GM18861 (cell line): ENCODE data around the gene ZIC1.

Experiments
- ATAC-seq: cut with Tn5 transposase; IDR thresholded peaks from one replicate; pipeline ENCODE4 v1.9.1; 2021; ENCODE audit not compliant: unreplicated experiment

The ZIC1 gene

GRCh38 chr3:147380387-147380951, 28.7 kb upstream of the ZIC1 start:
- no peak for ATAC-seq

GRCh38 chr3:147380977-147381376, 28.2 kb upstream of the ZIC1 start:
- no peak for ATAC-seq

GRCh38 chr3:147381596-147381995, 27.6 kb upstream of the ZIC1 start:
- ATAC-seq, result no peak

DNA sequence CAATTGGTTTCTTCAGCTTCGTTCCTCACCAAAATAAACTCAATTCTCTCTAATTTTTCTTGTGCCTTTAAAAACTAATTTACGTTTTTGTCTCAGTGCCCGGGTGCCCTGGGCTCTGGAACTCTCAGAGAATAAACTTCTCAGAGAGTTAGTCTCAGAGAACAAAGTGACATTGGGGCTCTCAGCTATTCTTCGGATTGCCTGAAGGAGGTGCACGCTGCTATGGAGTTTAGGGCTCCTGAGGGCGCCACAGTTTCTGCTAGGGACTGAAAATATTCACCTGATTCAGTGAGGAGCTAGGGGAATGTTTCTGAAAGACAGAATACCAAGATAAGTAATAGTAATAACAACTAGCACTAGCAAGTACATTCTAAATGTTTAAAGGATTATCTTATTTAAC, 25.5 kb upstream of the ZIC1 start:
- ATAC-seq, result no peak

GRCh38 chr3:147384210-147385058, 24.7 kb upstream of the ZIC1 start:
- no peak for ATAC-seq

DNA sequence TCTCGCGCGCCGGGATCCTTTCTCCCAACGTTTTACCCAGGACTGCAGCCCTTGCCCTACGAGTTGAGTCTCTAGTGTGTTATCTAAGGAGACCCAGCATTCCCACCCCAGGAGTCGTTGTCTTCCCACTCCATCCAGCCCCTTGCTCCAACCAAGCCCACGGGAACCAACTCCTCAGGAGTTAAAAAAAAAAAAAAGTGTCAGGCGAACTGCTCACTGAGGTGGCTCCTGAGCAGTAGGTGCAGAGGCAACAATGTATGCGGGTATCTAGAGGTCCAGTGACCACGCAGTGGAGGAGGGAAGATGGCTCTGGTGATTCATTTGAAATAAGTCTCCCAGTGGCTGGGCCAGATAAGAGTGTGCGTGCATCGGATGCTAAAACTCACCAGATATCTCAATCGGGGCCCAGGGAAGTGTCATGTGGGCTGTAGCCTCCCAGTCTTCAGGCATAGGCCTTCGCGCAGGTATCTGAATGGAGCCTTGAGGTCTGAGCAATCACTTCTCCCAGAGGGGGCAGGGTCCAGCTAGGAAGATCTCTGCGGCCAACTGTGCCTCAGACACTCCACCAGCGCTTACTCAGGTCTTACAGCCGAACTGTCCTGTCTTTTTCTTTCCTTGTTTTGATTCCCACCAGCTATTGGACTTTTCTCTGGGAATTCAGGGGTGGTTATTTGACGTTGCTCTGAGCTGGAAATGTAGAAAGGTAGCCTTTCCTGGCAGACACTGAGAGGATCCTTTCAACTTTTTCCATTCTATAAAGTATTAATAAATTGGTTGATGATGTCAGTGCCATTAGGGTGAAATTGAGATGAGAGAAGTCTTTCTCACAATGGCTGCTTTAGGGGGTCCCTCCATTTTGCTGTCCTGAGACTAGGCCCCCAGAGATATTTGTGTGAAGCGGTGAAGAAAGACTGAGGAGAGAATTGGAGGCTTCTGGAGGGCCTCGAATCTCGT, 23.8 kb upstream of the ZIC1 start:
- ATAC-seq, result no peak

GRCh38 chr3:147387291-147387884, 21.8 kb upstream of the ZIC1 start:
- no peak for ATAC-seq

DNA sequence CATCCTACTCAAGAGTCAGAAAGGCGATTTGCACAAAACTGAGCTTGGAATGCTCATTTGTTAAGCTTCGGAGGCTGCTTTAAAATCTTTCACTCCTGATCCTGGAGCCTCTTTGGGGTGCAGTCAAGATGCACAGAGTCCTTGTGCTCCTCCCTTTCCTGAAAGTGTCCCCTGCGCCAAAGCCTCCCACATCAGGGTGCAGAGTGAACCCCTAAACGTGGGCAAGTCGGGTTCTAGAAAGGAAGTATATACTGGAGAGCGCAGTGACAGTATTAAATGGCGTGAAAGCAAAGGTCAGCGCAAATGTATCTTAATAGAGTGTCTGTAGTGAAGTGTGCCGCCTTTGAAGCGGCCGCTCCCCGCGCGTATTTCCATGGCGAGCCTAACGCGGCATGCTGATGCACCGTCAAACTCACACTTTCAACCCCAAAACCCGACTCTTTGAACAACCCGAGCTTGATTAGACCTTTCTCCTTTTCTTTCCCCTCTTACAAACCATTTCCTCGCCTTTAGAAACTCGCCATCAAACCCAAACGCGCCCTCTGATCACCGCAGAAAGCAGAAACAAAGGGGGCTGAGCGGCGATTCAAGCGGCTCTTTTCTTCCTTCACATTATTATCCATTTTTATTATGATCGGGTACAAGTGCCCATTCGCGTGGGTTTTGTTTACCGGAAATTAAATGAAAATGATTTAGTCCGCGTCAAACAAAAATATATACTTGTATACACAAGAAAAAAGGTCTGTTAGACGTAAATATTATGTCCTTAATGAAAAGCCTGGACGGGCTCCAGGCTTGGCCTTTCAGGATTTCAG, 21.1 kb upstream of the ZIC1 start:
- ATAC-seq, result no peak

DNA sequence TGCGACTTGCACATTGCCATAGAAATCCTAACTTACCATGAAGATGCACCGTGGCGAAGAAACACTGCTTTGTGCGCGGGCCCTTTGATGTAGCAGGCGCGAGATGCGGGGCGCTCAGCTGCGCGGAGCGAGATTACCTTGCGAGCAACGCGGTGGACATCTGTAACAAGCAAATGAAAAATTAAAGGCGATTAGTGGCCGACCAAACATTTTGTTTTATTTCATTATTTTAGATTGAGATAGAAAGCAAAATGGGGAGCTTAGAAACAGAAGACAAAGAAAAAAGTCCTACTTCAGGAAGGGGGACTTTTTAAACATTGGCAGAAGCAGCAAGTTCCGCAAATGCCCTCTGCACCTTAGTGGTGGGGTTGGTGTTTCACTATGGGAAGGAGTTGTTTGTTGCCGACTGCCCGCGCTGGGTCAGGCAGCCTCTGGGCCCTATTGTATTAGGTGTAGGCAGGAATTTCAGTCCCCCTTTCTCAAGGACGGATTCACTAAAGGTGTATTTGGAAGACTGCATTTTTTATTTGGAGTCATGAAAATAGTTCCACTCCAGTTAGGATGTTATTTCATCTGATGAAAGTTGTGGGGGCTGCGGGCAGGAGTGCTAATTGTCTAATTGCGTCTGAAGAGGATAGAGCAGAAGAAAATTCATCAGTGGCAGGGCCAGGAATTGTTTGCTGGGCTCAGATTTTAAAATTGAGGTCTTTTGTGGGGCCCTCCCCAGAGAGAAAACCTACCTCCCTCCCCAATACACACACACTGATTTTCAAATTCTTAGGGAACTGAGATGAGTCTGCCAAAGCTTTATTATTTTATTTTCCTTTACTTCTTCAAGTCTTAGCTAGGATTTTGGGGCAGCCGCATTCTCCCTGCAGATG, 20.2 kb upstream of the ZIC1 start:
- ATAC-seq, result no peak

GRCh38 chr3:147389717-147390116, 19.4 kb upstream of the ZIC1 start:
- ATAC-seq, result no peak

GRCh38 chr3:147390589-147391569, 18.3 kb upstream of the ZIC1 start:
- ATAC-seq, result no peak

- ATAC-seq, result no peak
Observed at GRCh38 chr3:147391781-147392624, 17.2 kb upstream of the ZIC1 start.

DNA sequence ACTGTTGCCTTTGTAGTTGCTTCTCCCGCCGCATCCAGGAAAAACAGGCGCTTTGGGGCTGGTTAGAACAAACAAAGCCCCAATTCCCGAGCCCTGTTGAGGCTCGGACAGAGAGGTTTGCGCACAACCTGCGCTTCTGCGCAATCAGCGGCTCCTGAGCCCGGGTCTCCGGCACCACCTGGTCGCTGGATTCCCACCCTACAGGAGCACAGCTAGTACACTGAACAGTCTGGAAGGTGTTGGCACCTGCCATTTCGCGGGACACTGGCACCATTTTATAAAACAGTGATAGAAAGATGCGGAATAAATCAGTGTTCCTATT, 16.6 kb upstream of the ZIC1 start:
- no peak for ATAC-seq

- ATAC-seq, result no peak
Observed at GRCh38 chr3:147393261-147393942, 15.8 kb upstream of the ZIC1 start.

GRCh38 chr3:147393943-147394883, 15.0 kb upstream of the ZIC1 start:
- ATAC-seq, result no peak

DNA sequence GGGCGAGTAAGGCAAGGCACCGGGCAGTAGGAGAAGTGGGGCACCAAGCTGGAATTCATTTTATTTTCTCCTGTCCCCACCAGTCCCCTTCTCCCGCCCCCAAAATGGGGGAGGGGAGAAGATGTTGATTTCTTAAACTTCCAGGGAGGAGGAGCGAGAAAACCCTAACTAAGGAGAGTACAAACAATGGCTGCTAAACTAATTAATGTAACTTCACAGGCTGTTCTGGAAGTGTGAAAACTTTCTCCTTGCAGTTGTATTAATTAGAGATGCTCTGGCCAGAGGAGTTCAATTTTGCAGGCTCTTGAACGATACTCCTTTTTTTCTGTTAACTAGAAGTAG, 14.3 kb upstream of the ZIC1 start:
- ATAC-seq, result no peak
